ENCODE measurements around the gene CREB3L2.

DNA sequence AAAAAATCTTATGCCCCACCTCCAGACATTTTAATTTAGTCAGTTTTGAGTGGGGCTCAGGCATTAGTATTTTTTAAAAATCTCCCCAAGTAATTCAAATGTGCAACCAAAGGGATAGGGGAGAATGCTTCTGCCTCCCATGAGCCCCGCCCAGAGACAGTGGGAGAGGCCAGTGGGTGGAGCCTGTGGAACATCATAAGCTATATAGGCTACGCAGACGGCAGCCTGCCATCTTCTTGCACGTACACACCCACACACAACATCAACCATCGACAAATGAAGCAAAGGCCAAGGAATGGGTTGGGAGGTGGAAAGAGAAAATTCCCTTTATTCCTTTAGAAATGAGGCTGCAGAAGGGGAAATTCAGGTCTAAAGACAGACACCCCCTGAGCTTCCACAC is 25.2 kb downstream of the CREB3L2 start:
- TF ChIP-seq SUZ12 (IDR thresholded peaks at IDR 0.05; ENCODE audit: low read depth, low read length) (no peak), ZNF430 (CRISPR knock-in tag; IDR thresholded peaks at IDR 0.05) (no peak), ZNF782 (CRISPR knock-in tag; IDR thresholded peaks at IDR 0.05; ENCODE audit: borderline replicate concordance) (no peak), HMG20A (CRISPR knock-in tag; IDR thresholded peaks at IDR 0.05; ENCODE audit: borderline replicate concordance) (no peak), MTF2 (CRISPR knock-in tag; IDR thresholded peaks at IDR 0.05; ENCODE audit: borderline replicate concordance) (no peak), RARG (CRISPR knock-in tag; IDR thresholded peaks at IDR 0.05; ENCODE audit: low read depth) (no peak), U2AF1 (optimal IDR thresholded peaks at IDR 0.05; ENCODE audit: low read depth, low read length) (no peak), HNRNPUL1 (IDR thresholded peaks at IDR 0.05; ENCODE audit: low read depth, low read length) (no peak), CBX1 (IDR thresholded peaks at IDR 0.05; ENCODE audit: low read depth) (no peak), ZNF24 (IDR thresholded peaks at IDR 0.05) (no peak)
- TF ChIP-seq, protein P1, sequence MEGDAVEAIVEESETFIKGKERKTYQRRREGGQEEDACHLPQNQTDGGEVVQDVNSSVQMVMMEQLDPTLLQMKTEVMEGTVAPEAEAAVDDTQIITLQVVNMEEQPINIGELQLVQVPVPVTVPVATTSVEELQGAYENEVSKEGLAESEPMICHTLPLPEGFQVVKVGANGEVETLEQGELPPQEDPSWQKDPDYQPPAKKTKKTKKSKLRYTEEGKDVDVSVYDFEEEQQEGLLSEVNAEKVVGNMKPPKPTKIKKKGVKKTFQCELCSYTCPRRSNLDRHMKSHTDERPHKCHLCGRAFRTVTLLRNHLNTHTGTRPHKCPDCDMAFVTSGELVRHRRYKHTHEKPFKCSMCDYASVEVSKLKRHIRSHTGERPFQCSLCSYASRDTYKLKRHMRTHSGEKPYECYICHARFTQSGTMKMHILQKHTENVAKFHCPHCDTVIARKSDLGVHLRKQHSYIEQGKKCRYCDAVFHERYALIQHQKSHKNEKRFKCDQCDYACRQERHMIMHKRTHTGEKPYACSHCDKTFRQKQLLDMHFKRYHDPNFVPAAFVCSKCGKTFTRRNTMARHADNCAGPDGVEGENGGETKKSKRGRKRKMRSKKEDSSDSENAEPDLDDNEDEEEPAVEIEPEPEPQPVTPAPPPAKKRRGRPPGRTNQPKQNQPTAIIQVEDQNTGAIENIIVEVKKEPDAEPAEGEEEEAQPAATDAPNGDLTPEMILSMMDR (CRISPR knock-in tag; IDR thresholded peaks at IDR 0.05), result no peak
- TF ChIP-seq, protein P2, sequence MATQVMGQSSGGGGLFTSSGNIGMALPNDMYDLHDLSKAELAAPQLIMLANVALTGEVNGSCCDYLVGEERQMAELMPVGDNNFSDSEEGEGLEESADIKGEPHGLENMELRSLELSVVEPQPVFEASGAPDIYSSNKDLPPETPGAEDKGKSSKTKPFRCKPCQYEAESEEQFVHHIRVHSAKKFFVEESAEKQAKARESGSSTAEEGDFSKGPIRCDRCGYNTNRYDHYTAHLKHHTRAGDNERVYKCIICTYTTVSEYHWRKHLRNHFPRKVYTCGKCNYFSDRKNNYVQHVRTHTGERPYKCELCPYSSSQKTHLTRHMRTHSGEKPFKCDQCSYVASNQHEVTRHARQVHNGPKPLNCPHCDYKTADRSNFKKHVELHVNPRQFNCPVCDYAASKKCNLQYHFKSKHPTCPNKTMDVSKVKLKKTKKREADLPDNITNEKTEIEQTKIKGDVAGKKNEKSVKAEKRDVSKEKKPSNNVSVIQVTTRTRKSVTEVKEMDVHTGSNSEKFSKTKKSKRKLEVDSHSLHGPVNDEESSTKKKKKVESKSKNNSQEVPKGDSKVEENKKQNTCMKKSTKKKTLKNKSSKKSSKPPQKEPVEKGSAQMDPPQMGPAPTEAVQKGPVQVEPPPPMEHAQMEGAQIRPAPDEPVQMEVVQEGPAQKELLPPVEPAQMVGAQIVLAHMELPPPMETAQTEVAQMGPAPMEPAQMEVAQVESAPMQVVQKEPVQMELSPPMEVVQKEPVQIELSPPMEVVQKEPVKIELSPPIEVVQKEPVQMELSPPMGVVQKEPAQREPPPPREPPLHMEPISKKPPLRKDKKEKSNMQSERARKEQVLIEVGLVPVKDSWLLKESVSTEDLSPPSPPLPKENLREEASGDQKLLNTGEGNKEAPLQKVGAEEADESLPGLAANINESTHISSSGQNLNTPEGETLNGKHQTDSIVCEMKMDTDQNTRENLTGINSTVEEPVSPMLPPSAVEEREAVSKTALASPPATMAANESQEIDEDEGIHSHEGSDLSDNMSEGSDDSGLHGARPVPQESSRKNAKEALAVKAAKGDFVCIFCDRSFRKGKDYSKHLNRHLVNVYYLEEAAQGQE (IDR thresholded peaks at IDR 0.05; ENCODE audit: borderline replicate concordance in 1 of 2, low read depth in 1 of 2, low read length in 2 of 2), result no peak
- TF ChIP-seq, protein P3, sequence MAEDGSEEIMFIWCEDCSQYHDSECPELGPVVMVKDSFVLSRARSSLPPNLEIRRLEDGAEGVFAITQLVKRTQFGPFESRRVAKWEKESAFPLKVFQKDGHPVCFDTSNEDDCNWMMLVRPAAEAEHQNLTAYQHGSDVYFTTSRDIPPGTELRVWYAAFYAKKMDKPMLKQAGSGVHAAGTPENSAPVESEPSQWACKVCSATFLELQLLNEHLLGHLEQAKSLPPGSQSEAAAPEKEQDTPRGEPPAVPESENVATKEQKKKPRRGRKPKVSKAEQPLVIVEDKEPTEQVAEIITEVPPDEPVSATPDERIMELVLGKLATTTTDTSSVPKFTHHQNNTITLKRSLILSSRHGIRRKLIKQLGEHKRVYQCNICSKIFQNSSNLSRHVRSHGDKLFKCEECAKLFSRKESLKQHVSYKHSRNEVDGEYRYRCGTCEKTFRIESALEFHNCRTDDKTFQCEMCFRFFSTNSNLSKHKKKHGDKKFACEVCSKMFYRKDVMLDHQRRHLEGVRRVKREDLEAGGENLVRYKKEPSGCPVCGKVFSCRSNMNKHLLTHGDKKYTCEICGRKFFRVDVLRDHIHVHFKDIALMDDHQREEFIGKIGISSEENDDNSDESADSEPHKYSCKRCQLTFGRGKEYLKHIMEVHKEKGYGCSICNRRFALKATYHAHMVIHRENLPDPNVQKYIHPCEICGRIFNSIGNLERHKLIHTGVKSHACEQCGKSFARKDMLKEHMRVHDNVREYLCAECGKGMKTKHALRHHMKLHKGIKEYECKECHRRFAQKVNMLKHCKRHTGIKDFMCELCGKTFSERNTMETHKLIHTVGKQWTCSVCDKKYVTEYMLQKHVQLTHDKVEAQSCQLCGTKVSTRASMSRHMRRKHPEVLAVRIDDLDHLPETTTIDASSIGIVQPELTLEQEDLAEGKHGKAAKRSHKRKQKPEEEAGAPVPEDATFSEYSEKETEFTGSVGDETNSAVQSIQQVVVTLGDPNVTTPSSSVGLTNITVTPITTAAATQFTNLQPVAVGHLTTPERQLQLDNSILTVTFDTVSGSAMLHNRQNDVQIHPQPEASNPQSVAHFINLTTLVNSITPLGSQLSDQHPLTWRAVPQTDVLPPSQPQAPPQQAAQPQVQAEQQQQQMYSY (CRISPR knock-in tag; IDR thresholded peaks at IDR 0.05), result no peak
